ENCODE data around the gene CNIH2. TPM values are rescaled to one million over a fixed set of nuclear protein-coding genes. Genes with fewer than 3 reads are reported as not detected.

The CNIH2 gene
- total and polyA plus RNA-seq, 2 experiments from 2014 or later = 4.3 to 9.2 TPM

GRCh38 chr11:66290330-66290621 lies 12.3 kb downstream of the CNIH2 start (continued):
- TF ChIP-seq ZNF114 (CRISPR knock-in tag; IDR thresholded peaks at IDR 0.05) (no peak), NANOG (IDR thresholded peaks at IDR 0.05; ENCODE audit: borderline replicate concordance) (no peak), POLR2AphosphoS5 (IDR thresholded peaks at IDR 0.05; ENCODE audit: low read depth) (no peak), ZNF331 (CRISPR knock-in tag; IDR thresholded peaks at IDR 0.05; ENCODE audit: low read depth) (no peak)
- TF ChIP-seq, protein P1, sequence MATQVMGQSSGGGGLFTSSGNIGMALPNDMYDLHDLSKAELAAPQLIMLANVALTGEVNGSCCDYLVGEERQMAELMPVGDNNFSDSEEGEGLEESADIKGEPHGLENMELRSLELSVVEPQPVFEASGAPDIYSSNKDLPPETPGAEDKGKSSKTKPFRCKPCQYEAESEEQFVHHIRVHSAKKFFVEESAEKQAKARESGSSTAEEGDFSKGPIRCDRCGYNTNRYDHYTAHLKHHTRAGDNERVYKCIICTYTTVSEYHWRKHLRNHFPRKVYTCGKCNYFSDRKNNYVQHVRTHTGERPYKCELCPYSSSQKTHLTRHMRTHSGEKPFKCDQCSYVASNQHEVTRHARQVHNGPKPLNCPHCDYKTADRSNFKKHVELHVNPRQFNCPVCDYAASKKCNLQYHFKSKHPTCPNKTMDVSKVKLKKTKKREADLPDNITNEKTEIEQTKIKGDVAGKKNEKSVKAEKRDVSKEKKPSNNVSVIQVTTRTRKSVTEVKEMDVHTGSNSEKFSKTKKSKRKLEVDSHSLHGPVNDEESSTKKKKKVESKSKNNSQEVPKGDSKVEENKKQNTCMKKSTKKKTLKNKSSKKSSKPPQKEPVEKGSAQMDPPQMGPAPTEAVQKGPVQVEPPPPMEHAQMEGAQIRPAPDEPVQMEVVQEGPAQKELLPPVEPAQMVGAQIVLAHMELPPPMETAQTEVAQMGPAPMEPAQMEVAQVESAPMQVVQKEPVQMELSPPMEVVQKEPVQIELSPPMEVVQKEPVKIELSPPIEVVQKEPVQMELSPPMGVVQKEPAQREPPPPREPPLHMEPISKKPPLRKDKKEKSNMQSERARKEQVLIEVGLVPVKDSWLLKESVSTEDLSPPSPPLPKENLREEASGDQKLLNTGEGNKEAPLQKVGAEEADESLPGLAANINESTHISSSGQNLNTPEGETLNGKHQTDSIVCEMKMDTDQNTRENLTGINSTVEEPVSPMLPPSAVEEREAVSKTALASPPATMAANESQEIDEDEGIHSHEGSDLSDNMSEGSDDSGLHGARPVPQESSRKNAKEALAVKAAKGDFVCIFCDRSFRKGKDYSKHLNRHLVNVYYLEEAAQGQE (IDR thresholded peaks at IDR 0.05; ENCODE audit: unreplicated experiment) = no peak
- TF ChIP-seq, protein P2, sequence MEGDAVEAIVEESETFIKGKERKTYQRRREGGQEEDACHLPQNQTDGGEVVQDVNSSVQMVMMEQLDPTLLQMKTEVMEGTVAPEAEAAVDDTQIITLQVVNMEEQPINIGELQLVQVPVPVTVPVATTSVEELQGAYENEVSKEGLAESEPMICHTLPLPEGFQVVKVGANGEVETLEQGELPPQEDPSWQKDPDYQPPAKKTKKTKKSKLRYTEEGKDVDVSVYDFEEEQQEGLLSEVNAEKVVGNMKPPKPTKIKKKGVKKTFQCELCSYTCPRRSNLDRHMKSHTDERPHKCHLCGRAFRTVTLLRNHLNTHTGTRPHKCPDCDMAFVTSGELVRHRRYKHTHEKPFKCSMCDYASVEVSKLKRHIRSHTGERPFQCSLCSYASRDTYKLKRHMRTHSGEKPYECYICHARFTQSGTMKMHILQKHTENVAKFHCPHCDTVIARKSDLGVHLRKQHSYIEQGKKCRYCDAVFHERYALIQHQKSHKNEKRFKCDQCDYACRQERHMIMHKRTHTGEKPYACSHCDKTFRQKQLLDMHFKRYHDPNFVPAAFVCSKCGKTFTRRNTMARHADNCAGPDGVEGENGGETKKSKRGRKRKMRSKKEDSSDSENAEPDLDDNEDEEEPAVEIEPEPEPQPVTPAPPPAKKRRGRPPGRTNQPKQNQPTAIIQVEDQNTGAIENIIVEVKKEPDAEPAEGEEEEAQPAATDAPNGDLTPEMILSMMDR (conservative IDR thresholded peaks at IDR 0.05; ENCODE audit: low read depth in 2 of 2) = no peak

DNA sequence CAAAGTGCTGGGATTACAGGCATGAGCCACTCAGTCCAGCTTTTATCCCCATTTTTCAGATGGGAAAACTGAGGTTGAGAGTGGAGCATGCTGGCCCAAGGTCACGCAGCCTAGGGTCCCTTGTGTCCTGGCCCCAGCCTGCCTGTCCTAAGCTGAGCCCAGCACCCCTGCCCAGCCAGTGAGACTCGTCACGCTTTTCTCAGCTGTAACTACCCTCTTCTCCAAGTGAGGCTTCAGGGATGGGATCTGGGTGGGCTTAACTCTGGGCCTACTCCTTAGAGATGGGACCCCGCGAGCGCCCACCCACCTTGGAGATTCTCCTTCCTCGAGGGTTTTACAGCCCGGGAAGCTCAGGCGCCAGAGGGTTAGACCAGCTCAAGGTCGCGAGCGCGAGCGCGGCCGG lies 13.3 kb downstream of the CNIH2 start:
- Mint-ChIP-seq H3K27ac (no peak overlapping the region), H3K9me3 (peaks cover 2% of the 10 kb centered on the region; the same call in 1 of the 3 replicates), H3K4me1 (peaks cover 23% of the 10 kb centered on the region), H3K4me3 (peak overlapping the region; percentile 94), H3K36me3 (ENCODE audit: low read depth) (no peaks in the 10 kb centered on the region; the same call in 2 of the 3 replicates), H3K27me3 (ENCODE audit: insufficient read depth, low read depth, poor library complexity) (peaks cover 35% of the 10 kb centered on the region)
- Histone ChIP-seq H3K4me1 (ENCODE audit: insufficient read depth) (peaks cover 21% of the 10 kb centered on the region), H2AFZ (peak overlapping the region; percentile 97), H3K27ac (ENCODE audit: low read depth) (no peak overlapping the region), H3F3A (replicated peaks; ENCODE audit: low read depth) (peaks cover 18% of the 10 kb centered on the region; the same call in 1 of the 2 replicates), H3K4me2 (peak overlapping the region; percentile 88), H3K79me2 (replicated peaks; ENCODE audit: insufficient read depth) (peaks cover 9% of the 10 kb centered on the region), H3K9me2 (ENCODE audit: insufficient read depth) (no peaks in the 10 kb centered on the region), H4K20me1 (replicated peaks; ENCODE audit: insufficient read depth) (no peaks in the 10 kb centered on the region; the same call in 1 of the 2 replicates), H3K36me3 (ENCODE audit: insufficient read depth) (no peaks in the 10 kb centered on the region; the same call in 1 of the 2 replicates), H3K27me3 (ENCODE audit: insufficient read depth) (peaks cover 30% of the 10 kb centered on the region), H3K4me3 (peak overlapping the region; percentile 76)
- no peak for DNase-seq (ENCODE audit: low spot score)
- TF ChIP-seq, protein P1 (IDR thresholded peaks at IDR 0.05; ENCODE audit: unreplicated experiment) = no peak
- no peak for TF ChIP-seq JUNB (IDR thresholded peaks at IDR 0.05; ENCODE audit: unreplicated experiment)
- no peak for TF ChIP-seq STAT1 (IDR thresholded peaks at IDR 0.05; ENCODE audit: unreplicated experiment)
- TF ChIP-seq ETS1 (IDR thresholded peaks at IDR 0.05) = no peak
- no peak for TF ChIP-seq POLR2AphosphoS5 (IDR thresholded peaks at IDR 0.05; ENCODE audit: low read depth)
- TF ChIP-seq EZH2phosphoT487 (IDR thresholded peaks at IDR 0.05; ENCODE audit: unreplicated experiment) = no peak
- TF ChIP-seq EZH2 (IDR thresholded peaks at IDR 0.05; ENCODE audit: low read depth, unreplicated experiment) = peak; percentile 27
- no peak for TF ChIP-seq ZNF331 (CRISPR knock-in tag; IDR thresholded peaks at IDR 0.05; ENCODE audit: low read depth)
- TF ChIP-seq CREB1 (CRISPR knock-in tag; IDR thresholded peaks at IDR 0.05; ENCODE audit: low read depth) = no peak
- no peak for ATAC-seq

Measured in GM23338 (cell line).